ENCODE measurements around the gene SPEM1. TPM values are rescaled to one million over a fixed set of nuclear protein-coding genes. Genes with fewer than 3 reads are reported as not detected.

SPEM1 gene
- total RNA-seq, 1 donor from 2014 or later = 0.23 TPM

DNA sequence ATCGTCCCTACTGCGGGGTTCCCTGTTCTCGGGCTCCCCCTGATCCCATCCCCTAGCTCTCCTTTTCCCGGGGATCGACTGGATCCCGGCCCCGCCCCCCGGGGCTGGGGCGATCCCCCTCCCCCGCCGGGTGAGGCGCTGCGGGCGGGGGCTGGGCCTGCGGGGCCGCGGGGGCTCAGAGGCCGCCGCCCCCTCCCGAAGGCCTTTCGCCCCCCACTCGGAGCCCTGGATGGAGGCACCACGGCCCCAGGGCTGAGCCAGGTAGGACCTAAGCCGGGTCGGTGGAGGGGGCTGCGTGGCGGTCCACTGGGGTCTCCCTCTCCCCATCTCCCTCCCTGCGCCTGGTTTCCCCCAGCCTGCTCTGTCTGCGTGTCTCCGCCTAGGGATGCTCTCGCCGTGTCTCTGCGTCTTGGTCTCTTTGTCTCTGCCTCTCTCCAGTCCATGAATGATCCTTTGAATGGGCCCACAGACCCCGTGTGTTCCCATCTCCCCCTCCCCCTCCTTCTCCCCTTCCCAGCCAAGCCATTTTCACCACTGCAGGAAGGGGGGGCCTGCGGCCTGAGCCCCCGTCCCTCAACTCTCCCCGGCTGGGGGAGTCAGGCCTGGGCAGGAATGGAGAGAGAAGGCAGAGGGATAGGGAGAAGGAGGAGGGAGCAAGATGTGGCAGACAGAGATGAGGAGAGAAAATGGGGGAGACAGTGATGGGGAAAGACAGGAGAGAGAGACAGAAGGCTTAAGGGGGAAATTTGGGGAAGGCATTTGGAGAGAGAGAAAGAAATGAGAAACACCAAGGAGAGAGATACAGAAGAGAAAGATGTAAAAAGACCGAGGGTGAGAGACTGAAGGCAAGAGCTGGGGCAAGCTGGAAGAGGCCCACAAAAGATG lies 14.5 kb upstream of the SPEM1 start:
- H3K4me3 ChIP-seq (ENCODE audit: insufficient read depth, low read depth, low read length) = peak overlapping the region; percentile 72
- H3K79me2 ChIP-seq (ENCODE audit: insufficient read depth, low read length) = peaks cover 24% of the 10 kb centered on the region
- H3K36me3 ChIP-seq (ENCODE audit: insufficient read depth, low read length) = peaks cover 3% of the 10 kb centered on the region
- H3K27me3 ChIP-seq (ENCODE audit: insufficient read depth, low read length) = no peaks in the 10 kb centered on the region
- Mint-ChIP-seq H3K27ac (ENCODE audit: unreplicated experiment) (peak overlapping the region; percentile 78), H3K4me1 (ENCODE audit: low read depth, unreplicated experiment) (peaks cover 18% of the 10 kb centered on the region), H3K4me3 (ENCODE audit: unreplicated experiment) (peak overlapping the region; percentile 96), H3K36me3 (ENCODE audit: low read depth, unreplicated experiment) (peaks cover 15% of the 10 kb centered on the region), H3K9me3 (ENCODE audit: unreplicated experiment) (no peaks in the 10 kb centered on the region), H3K27me3 (ENCODE audit: low read depth, unreplicated experiment) (no peaks in the 10 kb centered on the region)
- H4K20me1 ChIP-seq (ENCODE audit: insufficient read depth, low read length) = peaks cover 24% of the 10 kb centered on the region
- H3K27ac ChIP-seq (ENCODE audit: low read depth, low read length) = peak overlapping the region; percentile 14
- peak overlapping the region; percentile 75 for H2AFZ ChIP-seq (ENCODE audit: low read depth, low read length)
- H3K4me1 ChIP-seq (ENCODE audit: insufficient read depth, low read length) = peaks cover 13% of the 10 kb centered on the region
- no peaks in the 10 kb centered on the region for H3K9me3 ChIP-seq (ENCODE audit: insufficient read depth, low read depth, low read length)
- TF ChIP-seq, protein P1, sequence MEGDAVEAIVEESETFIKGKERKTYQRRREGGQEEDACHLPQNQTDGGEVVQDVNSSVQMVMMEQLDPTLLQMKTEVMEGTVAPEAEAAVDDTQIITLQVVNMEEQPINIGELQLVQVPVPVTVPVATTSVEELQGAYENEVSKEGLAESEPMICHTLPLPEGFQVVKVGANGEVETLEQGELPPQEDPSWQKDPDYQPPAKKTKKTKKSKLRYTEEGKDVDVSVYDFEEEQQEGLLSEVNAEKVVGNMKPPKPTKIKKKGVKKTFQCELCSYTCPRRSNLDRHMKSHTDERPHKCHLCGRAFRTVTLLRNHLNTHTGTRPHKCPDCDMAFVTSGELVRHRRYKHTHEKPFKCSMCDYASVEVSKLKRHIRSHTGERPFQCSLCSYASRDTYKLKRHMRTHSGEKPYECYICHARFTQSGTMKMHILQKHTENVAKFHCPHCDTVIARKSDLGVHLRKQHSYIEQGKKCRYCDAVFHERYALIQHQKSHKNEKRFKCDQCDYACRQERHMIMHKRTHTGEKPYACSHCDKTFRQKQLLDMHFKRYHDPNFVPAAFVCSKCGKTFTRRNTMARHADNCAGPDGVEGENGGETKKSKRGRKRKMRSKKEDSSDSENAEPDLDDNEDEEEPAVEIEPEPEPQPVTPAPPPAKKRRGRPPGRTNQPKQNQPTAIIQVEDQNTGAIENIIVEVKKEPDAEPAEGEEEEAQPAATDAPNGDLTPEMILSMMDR (IDR thresholded peaks at IDR 0.05; ENCODE audit: insufficient read depth, low read depth, low read length) = no peak
- no peak for TF ChIP-seq EZH2 (IDR thresholded peaks at IDR 0.05; ENCODE audit: insufficient read depth, low read length)
- no peak for FAIRE-seq
- peak overlapping the region; percentile 97 for H3K4me2 ChIP-seq (ENCODE audit: low read length)
- no peak for DNase-seq (ENCODE audit: low read depth)
- H3K9ac ChIP-seq (ENCODE audit: low read length) = peak overlapping the region; percentile 84

DNA sequence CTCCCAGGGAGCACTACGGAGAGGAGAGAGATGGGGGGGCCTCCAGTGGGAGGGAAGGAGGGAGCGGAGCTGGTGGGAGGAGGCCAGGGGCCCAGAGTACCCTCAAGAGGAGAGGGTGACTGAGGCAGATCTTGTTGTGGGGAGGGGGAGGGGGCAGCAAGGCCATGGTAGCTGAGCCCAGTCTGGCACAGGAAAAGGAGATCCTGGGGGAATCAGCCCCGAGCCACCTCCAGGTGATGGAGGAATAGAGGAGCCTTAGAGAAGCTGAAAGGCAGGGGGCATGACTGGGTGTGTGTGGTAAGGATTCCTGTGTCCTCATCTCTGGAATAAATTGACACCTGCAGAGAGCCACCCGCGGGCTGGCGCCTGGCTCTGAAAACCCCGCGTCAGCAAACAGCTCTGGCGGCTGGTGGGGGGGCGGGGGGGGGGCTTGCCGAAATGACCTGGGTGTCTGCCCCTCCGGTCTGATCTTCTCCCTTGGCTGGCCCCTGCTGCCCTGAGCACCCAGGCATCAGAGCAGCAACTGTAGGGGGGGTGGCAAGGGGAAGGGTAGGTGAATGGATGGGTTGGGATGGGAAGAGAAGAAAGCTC lies 13.8 kb upstream of the SPEM1 start:
- Mint-ChIP-seq H3K4me1 (ENCODE audit: low read depth, unreplicated experiment) (peaks cover 14% of the 10 kb centered on the region), H3K9me3 (ENCODE audit: unreplicated experiment) (no peaks in the 10 kb centered on the region), H3K27ac (ENCODE audit: unreplicated experiment) (no peak overlapping the region), H3K4me3 (ENCODE audit: unreplicated experiment) (peak overlapping the region; percentile 96), H3K36me3 (ENCODE audit: low read depth, unreplicated experiment) (peaks cover 18% of the 10 kb centered on the region), H3K27me3 (ENCODE audit: low read depth, unreplicated experiment) (no peaks in the 10 kb centered on the region)
- FAIRE-seq = no peak
- Histone ChIP-seq H3K4me2 (ENCODE audit: low read length) (peak overlapping the region; percentile 97), H3K27me3 (ENCODE audit: insufficient read depth, low read length) (no peaks in the 10 kb centered on the region), H3K4me1 (ENCODE audit: insufficient read depth, low read length) (peaks cover 13% of the 10 kb centered on the region), H3K9ac (ENCODE audit: low read length) (peak overlapping the region; percentile 84), H3K79me2 (ENCODE audit: insufficient read depth, low read length) (peaks cover 24% of the 10 kb centered on the region), H3K27ac (ENCODE audit: low read depth, low read length) (no peak overlapping the region), H3K36me3 (ENCODE audit: insufficient read depth, low read length) (peaks cover 3% of the 10 kb centered on the region), H4K20me1 (ENCODE audit: insufficient read depth, low read length) (peaks cover 25% of the 10 kb centered on the region), H2AFZ (ENCODE audit: low read depth, low read length) (no peak overlapping the region), H3K9me3 (ENCODE audit: insufficient read depth, low read depth, low read length) (no peaks in the 10 kb centered on the region), H3K4me3 (ENCODE audit: insufficient read depth, low read depth, low read length) (peak overlapping the region; percentile 72)
- TF ChIP-seq, protein P1 (IDR thresholded peaks at IDR 0.05; ENCODE audit: insufficient read depth, low read depth, low read length) = no peak
- TF ChIP-seq EZH2 (IDR thresholded peaks at IDR 0.05; ENCODE audit: insufficient read depth, low read length) = no peak
- DNase-seq (ENCODE audit: low read depth) = no peak

All from astrocyte (in vitro differentiated cells and primary cell).